ENCODE measurements around the gene ZNF862.

ZNF862 gene
- total RNA-seq = 64.2 to 70.6 reads per million in 2 donors

- DNase-seq = peak; percentile 93
These were observed at the start of gene ZNF862 for GRCh38 chr7:149838224-149838991. TSS of gene ZNF862 (plus strand) at chr7:149838375. CDS start at chr7:149838612, 237 bp downstream.

DNA sequence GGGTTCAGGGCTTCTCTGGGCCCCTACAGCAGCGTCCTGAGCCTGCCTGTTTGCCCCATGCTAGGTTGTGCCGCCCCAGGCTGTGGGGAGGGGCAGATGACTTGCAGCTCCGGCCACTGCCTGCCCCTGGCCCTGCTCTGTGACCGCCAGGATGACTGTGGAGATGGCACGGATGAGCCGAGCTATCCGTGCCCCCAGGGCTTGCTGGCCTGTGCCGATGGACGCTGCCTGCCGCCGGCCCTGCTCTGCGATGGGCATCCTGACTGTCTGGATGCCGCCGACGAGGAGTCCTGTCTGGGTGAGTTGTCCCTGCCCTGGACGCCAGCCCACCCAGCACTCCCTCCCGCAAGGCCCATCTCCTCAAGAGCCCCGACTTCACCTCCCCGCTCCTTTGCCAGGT is 49.1 kb upstream of the ZNF862 start:
- DNase-seq = no peak

DNA sequence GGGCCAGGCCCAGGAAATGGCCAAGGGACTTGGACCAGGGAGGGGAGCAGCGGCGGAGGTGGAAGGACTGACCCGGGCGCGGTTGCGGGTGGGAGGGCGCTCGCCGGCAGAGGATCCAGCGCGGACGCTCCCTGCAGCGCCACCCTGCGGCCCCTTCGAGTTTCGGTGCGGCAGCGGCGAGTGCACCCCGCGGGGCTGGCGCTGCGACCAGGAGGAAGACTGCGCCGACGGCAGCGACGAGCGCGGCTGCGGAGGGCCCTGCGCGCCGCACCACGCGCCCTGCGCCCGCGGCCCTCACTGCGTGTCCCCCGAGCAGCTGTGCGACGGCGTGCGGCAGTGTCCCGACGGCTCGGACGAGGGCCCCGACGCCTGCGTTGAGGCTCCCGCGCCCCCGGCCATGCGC is 48.0 kb upstream of the ZNF862 start:
- peak; percentile 28 for DNase-seq

DNA sequence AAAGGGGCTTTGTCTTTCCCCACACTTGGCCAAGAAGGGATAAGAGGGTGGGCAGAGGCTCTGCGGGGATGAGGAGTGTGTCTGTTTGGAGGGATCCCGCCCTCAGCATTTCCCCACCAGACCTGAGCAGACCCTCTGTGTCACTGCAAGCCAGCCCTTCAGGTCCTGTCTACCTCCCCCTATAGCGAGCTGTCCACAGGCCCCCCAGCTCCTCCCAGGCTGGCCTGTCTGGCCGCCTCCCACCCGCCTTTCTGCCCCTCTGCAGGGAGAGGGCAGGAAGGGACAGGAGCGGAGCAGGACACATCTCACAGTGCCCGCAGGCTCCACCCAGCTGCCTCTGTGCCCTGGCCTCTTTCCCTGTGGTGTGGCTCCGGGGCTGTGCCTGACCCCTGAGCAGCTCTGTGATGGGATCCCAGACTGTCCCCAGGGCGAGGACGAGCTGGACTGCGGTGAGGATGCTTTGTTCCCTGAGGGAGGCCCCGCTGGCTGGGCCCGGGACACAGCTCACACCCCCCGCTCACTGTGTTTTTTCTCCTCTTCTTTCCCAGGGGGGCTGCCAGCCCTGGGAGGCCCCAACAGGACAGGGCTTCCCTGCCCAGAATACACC is 47.3 kb upstream of the ZNF862 start:
- DNase-seq = no peak

GRCh38 chr7:149791411-149792219 is 46.6 kb upstream of the ZNF862 start:
- DNase-seq = no peak

GRCh38 chr7:149792220-149792595 is 46.0 kb upstream of the ZNF862 start:
- DNase-seq = no peak

- no peak for DNase-seq
These were observed 44.9 kb upstream of the ZNF862 start for GRCh38 chr7:149793261-149793660.

GRCh38 chr7:149794661-149795060 is 43.5 kb upstream of the ZNF862 start:
- DNase-seq = no peak

DNA sequence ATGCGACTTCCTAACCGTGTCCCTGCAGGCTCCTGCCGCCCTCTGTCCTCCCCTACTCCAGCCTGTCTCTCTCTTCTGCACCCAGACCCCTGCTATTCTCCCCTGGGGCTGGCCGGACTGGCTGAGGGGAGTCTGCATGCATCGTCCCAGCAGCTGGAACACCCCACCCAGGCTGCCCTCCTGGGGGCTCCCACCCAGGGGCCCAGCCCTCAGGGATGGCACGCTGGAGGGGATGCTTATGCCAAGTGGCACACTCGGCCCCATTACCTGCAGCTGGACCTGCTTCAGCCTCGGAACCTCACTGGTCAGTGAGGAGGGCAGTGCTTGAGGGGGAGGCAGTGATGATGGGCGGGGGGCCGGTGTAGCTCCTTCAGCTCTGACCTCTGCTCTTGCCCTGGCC is 43.0 kb upstream of the ZNF862 start:
- no peak for DNase-seq

GRCh38 chr7:149796287-149796860 is 41.8 kb upstream of the ZNF862 start:
- DNase-seq = no peak

DNA sequence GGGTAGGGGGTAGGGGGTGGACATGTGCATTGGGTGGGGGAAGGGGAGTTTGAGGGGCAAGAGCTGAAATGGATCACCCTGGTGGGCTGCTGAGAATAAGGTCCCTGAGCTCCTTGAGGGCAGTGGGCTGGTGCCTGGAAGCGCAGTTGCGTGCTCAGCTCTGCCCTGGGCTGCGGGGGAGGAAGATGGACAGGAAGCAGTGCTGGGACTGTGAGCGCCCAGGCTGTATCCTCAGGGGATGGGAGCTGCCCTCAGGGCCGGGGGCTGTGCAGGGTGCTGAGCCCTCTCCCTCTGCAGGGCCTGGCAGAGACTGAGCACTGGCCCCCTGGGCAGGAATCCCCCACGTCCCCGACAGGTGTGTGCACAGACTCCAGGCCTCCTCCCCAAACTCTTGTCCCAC is 40.4 kb upstream of the ZNF862 start:
- DNase-seq = no peak

GRCh38 chr7:149799397-149800168 is 38.6 kb upstream of the ZNF862 start:
- DNase-seq = peak; percentile 67

GRCh38 chr7:149800169-149800555 is 38.0 kb upstream of the ZNF862 start:
- no peak for DNase-seq

GRCh38 chr7:149801002-149801566 is 37.1 kb upstream of the ZNF862 start:
- no peak for DNase-seq

- DNase-seq = no peak
These were observed 36.4 kb upstream of the ZNF862 start for GRCh38 chr7:149801816-149802215.

- DNase-seq = no peak
These were observed 35.2 kb upstream of the ZNF862 start for GRCh38 chr7:149802966-149803365.

DNA sequence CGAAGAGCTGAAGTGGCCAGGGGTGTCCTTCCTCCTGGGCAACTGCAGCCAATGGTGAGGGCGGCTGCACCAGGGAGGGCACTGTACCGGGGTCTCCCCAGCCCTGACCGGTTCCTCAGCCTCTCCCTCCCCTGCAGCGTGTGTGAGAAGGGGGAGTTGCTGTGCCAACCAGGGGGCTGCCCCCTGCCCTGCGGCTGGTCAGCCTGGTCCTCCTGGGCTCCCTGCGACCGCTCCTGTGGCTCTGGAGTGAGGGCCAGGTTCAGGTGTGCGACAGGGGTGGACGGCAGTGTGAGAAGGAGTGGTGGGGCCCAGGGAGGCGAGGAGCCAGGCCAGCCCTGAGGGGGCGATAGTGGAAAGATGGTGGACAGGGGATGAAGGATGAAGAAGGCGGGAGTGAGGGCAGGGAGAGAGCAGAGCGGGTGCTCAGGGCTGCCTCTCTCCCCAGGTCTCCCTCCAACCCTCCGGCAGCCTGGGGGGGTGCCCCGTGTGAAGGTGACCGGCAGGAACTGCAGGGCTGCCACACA is 34.6 kb upstream of the ZNF862 start:
- no peak for DNase-seq

DNA sequence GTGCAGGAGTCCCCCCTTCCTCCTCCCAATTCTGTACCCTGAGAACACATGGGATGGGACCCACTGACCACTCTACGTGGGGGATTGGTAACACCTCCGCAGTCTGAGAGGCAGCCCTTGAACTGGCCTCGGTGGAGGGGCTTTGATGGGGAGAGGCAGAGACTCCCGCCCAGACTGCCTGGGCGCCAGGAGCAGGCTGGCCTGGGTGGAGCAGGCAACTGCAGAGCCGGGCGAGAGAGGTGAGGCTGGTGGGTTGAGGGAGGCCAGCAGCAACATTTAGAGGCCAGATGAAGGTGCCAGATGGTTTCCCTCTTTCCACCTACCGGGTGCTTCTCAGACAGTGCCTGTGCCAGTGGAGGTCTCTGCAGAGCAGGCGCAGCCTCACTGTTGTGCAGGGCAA is 34.1 kb upstream of the ZNF862 start:
- no peak for DNase-seq

- DNase-seq = no peak
These were observed 31.4 kb upstream of the ZNF862 start for GRCh38 chr7:149806726-149807125.

GRCh38 chr7:149808311-149808710 is 29.9 kb upstream of the ZNF862 start:
- no peak for DNase-seq

DNA sequence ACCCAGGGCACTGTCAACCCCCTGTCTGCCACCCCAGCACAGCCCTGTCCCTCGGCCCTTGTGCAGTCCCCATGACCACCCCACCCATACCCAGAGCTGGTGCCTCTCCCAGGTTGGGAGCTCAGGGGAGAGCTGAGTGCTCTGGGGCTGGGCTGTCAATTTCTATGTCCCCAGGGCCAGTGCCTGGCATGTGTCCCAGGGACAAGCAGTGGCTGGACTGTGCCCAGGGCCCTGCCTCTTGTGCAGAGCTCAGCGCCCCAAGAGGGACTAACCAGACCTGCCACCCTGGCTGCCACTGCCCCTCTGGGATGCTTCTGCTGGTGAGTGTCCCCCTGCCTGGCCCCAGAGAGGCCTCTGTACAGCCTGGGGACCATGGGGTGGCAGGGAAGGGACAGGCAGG is 29.0 kb upstream of the ZNF862 start:
- DNase-seq = no peak

- no peak for DNase-seq
These were observed 27.0 kb upstream of the ZNF862 start for GRCh38 chr7:149811221-149811620.
